HG02852 (cell line): ENCODE results near the gene CRYBG1.
"Not testable (repeated sequence)": the region's sequence is repeated elsewhere in the genome, so short reads cannot be mapped to it uniquely, and the experiment has no call there.

ENCODE experiments used
- ATAC-seq: cut with Tn5 transposase; IDR thresholded peaks from one replicate; pipeline ENCODE4 v1.9.1; 2021; ENCODE audit warnings: mild to moderate bottlenecking, moderate library complexity; ENCODE audit not compliant: unreplicated experiment

Gene CRYBG1

DNA sequence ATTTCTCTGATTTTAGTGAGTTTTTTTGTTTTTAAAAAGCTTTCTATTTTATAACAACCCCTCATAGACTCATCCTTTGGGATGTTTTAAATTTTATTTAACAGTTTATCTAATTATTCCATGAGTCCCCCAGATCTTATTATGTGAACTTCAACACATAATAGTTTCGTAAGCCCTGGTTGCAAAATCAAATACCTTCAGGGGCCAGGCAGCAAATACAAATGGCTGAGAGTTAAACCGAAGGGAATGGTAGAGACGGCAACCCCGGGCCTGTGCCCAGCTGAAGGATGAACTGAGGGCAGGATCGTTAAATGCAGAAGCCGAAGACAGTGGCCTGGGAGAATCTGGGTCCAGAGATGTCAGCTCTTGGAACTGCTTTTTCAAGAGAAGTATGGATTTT lies 180.4 kb downstream of the CRYBG1 start:
- no peak for ATAC-seq

DNA sequence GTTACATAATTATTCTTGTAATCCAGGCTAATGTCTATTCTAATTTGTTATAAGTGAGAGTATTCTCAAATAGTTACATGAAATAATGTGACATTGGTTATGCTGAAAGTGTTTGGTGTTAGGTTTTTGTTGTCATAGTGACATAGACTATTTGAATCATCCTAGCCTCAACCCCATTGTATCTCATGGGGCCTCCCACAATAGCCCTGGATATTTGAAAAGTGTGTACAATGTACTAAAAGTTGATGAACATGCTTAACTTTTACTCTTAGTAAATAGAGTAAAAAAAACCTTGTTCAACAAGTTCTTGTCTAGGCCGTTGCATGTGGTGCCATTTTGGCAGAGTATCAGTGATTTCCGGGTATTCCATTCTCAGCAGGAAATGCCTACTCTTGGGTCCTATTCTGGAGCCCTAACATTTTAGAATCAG lies 185.8 kb downstream of the CRYBG1 start:
- ATAC-seq, result no peak

DNA sequence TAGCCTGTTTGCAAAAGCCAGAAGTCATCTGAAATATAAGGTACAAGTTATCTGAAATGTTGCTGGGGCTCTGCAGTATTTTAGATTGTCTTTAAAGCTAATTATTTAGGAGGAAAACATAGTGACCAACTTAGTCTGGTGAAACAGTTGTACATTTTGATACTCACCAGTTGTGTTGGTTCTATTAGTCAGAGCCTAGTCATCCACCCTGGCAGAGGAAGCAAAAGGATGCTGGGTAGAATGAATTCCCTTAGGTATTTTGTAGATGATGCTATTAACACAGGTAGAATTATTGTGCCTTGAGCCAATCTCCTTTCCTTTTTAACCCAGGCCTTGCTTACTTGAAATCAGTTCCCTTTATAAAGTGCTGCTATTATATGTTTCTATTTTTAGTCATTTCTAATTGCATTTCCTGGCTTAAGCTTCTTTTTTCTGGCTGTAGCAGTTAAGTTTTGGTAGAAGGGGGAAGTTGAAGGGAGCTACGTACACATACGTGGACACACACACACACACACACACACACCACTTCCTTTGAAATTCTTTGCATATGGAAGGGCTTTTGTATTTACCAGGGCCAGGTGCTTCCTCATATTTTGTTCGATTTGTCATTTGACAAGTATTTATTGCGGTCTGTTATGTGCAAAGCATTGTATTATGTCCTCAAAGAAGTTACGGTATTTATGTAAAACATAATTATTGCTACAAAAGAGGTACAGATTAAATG lies 186.3 kb downstream of the CRYBG1 start:
- peak; percentile 61 for ATAC-seq

DNA sequence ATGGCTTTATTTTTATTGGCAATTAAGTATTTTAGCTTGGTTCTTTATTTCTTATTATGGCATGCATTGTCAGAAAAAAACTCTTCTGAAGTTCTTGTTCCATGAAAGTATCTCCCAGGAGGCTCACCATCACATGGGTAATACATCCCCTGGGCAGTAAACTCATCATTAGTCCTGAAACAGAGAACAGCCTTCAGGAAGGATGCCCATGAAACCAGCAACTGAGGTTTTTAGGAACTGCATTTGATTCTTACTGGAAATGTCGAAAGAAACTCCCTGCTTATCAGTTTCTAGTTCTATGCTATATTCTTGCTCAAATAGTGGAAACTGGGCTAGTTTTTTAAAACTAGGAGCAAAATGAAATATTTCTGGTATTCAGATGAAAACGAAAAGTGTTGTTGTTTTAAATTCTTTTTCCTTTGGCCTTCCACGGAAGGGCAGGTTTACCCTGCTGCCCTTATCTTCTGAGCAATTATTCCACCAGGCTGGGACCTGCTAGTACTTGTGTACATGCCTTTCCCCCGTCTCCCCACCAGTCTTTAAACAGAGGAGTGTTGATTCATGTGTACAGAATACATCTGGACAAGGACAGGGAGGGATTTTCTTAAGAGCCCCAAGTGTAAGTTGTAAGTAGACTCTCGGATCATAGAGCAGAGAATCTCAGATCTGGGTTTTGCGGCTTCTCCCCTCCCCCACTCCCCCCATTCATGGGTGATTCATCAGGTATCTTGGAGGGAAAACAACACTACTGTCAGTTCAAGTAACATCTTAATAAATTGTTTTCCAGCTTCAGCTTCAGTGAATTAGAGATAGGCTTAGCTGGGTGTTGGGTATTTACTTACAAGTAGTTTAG lies 187.3 kb downstream of the CRYBG1 start:
- ATAC-seq, result no peak

DNA sequence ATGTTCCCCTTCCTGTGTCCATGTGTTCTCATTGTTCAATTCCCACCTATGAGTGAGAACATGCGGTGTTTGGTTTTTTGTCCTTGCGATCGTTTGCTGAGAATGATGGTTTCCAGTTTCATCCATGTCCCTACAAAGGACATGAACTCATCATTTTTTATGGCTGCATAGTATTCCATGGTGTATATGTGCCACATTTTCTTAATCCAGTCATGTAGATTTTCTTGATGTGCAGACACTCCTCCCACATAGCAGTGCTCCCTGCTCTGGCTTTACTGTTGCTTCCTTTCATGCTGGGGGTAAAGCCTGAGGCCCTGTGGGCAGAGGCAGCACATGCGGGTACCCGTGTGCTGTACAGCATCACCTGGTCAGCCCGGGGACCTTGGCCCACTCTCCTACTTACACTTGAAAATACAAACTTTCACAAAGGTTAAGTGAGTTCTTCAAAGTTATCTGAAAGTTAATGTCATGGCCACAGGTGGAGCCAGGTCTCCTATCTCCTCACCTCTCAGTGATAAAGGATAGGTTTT lies 188.5 kb downstream of the CRYBG1 start:
- ATAC-seq, result not testable (repeated sequence)

DNA sequence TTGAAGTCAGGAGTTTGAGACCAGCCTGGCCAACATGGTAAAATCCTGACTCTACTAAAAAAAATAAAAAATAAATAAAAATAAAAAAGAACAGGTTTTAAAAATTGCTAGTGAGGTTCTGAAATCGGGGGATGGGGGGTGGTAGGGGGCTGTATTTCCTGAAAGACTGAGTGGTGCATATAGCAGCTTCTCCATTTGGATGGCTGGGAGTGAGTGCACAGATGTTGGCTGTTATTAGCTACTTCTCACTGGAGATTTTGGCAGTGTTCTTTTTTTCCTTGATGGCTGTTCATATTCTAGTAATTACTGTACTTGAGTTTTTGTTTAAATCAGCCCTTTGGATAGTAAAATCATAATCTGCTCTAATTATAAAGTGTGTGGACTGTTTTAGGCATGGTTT lies 189.0 kb downstream of the CRYBG1 start:
- no peak for ATAC-seq

DNA sequence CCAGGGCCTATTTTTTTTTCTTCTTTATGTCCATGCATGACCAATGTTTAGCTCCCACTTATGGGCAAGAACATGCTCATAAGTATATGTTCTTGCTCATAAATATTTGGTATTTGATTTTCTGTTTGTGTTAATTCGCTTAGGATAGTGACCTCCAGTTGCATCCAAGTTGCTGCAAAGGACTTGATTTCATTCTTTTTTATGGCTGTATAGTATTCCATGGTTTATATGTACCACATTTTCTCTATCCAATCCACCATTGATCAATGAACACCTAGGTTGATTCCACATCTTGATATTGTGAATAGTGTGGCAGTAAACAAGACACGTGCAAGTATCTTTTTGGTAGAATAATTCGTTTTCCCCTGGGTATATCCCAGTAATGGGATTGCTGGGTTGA lies 190.6 kb downstream of the CRYBG1 start:
- no peak for ATAC-seq

DNA sequence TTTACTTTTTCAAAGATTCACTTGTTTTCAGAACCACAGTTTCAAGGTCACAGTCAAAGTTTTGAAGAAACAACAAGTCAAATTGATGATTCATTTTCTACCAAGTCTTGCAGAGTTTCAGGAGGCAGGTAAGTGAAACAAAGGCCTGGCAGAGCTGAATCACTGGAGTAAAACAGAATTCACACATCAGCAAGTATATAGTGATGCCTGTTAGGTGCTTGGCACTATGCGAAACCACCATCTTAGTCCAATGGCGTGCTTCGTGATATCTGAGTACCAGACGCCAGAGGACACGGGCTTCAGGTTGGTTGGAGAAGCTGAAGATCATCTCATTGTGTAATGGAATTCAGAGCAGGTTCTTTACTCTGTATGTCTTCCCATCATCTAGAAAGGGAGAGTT lies 192.9 kb downstream of the CRYBG1 start:
- no peak for ATAC-seq

DNA sequence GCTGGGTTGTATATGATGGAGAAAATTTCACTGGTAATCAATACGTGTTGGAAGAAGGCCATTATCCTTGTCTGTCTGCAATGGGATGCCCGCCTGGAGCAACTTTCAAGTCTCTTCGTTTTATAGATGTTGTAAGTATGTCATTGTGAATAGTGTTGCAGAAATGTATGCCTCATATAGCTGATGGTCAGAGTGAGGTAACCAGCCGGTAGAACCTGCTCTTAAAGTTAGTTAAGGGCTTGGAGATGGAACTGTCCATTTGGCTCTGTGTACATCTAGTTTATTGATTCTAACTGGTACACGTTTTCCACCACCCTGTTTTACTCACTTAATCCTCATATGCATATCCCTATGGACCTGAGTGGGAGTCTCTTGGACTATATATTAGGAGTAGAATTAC lies 195.2 kb downstream of the CRYBG1 start:
- ATAC-seq, result no peak

DNA sequence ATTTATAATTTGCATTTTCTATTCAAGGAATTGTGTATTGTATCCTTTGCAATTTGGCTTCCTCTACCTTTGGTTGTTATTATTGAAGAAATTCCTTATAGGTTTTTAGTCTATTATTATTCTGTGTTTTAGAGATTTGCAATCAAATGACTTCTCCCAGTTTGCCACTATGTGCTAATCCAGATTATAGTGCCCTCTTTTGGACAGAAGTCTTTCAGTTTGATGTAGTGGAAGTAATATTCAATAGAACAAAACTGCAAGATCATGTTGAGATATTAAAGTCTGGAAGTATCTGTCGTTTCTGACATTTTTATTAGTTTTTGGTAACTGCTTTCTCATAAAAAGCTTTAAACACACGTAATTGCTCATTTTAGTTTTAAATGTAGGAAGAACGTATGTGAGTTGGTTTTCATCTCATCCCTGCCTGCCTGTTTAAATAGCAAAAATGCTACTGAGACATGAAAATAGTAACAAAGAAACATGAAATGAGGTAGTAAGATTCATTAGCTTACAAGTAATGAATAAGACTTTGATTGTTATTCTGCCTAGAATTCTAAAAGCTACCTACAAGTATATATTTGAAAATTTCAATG lies 195.9 kb downstream of the CRYBG1 start:
- ATAC-seq, result no peak

DNA sequence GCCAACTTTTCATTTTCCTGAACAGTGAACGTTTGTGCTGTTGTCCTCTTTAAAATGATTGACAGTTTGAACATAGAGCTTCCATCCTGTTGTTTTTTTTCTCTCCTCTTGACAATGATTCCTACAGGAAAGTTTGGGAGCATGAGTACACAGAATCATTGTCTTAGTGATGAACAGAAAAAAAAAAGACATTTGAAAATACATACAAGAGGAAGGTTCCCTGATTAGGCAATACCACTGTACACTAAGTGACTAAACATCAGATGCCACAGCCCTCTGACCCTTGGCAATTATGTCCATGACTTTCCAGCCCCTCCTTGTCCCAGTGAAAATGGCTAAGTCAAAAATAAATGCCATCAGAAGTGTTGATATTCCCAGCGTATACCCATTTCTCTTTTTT lies 197.3 kb downstream of the CRYBG1 start:
- no peak for ATAC-seq

DNA sequence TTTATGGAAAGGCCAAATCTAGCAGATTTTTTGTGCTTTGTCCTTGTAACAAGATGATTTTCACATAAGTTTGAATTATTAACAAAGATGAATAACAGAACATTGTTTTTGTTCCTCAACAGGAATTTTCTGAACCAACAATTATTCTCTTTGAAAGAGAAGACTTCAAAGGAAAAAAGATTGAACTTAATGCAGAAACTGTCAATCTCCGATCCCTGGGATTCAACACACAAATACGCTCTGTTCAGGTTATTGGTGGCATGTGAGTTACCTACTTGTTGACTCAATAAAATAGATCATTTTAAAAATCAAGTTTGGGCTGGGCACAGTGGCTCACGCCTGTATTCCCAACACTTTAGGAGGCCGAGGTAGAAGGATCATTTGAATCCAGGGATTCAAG lies 197.8 kb downstream of the CRYBG1 start:
- ATAC-seq, result no peak

DNA sequence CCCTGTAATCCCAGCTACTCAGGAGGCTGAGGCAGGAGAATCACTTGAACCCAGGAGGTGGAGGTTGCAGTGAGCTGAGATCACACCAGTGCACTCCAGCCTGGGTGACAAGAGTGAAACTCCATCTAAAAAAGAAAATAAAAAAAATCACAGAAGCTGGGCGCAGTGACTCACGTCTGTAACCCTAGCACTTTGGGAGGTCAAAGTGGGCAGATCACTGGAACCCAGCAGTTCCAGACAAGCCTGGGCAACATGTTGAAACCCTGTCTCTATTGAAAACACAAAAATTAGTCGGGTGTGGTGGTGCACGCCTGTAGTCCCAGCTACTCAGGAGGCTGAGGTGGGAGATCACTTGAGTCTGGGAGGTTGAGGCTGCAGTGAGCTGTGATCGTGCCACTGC lies 199.1 kb downstream of the CRYBG1 start:
- not testable (repeated sequence) for ATAC-seq

DNA sequence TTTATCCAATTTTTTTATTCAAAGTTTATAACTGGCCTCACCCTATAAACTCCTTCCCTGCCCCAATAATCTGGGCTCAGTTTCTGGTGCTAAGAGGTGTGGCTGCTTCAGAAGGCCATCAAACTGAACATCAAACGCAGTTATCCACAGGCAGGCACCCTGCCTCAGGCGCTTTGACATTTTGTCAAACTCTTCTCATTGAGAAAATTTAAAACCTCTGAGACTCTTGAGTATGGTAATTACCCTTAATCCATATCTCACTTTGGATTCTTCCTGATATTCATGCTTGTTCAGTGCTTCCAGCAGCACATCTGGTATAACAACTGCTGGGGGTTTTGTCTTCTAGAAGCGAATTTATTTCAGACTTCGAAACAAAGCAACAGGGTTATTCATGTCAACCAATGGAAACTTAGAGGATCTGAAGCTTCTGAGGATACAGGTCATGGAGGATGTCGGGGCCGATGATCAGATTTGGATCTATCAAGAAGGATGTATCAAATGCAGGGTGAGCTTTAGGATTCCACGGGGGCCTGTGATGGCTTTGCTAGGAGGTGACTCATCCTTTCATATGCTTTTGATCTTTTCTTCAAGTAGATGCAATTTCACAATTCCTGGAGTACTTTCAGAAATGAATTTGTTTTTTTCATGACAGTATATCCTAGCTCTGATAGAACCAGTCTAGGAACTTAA lies 200.6 kb downstream of the CRYBG1 start:
- ATAC-seq, result no peak

DNA sequence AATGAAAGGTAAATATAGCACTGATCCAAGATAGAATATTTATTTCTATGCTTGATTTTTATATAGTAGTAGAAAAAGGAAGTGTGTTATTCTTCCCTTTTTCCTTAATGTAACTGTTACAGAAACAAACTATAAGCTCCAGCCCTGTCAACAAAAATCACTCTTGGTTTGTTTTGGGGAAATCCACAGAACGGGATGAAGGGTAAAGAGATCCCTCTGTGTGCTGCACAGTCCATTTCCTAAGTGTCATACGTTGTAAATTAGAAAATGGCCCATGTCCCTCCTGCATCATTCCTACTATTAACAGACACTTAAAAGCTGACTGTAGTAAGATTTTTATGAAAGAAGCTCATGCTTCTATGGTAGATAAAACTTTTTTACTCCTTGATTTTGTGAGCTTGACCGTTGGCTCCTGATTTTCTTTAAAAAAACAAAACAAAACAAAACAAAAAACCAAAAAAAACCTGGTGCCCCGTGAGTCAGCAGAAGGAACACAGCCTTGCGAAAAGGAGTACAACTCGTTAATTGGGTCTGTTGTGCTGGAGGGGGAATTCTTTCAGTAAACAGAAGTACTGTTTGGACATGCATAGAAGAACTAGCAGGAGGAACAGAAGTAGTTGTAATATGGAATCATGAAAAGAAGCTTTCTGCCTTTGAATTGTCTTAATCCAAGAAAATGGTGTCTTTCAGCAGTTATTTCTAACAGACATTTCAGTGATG lies 201.3 kb downstream of the CRYBG1 start:
- no peak for ATAC-seq

DNA sequence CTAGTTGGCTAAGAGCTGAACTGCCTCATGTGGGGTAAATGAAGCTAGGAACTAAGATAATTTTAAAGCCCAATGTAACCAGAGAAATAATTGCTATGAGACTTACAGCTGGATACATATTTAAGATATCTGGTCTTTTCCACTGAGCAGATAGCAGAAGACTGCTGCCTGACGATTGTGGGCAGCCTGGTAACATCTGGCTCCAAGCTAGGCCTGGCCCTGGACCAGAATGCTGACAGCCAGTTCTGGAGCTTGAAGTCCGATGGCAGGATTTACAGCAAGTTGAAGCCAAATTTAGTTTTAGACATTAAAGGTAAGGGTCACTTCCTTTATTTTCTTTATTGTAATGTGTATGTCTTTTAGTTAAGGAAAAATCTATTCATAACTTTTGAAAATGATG lies 203.1 kb downstream of the CRYBG1 start:
- ATAC-seq, result no peak

DNA sequence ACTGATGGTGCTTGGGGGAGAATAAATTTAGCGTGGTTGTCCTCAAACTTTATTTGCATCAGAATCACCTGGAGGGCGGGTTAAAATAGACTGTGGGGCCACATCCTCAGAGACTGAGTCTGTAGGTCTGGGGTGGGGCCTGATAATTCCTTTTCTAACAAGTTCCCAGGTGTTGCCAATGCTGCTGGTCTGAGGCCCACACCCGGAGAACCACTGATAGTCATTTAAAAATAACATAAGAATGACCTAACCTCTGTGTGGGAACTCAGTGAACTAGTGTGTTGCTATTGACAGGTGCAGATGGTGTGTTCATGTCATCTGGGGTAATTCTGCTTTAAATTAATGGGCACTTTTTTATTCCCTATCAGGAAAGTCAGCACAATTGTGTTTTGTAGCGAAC lies 204.0 kb downstream of the CRYBG1 start:
- no peak for ATAC-seq

DNA sequence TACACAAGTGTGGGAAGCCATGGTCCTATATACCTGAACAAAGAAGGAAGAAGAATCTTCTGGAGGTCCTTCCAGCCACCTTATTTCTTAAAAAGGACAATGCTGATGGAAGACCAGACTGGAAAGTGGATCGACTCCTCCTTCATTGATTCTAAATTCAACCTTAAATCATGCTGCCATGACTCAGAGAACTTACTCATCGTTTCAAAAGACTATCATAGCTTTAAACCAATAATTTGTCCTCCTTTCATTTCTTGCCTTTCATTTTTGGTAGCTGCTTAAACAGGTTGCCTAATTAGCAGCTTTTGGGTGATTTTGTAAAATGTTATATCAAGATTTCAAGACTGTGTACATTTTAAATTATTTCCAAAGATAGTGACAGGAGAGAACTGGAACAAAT lies 208.0 kb downstream of the CRYBG1 start:
- no peak for ATAC-seq

DNA sequence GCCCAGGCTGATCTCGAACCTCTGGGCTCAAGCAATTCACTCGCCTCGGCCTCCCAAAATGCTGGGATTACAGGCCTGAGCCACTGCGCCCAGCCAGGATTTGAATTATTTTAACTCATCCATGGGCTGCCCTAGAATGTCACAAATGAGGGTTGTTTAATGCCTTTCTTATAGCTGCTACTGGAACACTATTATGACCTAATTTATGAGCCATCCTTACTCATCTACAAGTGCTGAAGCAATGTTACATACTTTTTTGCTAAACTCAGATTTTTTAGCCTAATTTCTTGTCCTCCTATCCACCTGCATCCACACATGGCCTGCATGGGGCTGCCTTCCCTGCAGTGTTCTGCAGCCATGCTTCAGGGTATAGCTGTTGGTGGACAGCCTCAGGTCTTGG lies 208.9 kb downstream of the CRYBG1 start:
- no peak for ATAC-seq

DNA sequence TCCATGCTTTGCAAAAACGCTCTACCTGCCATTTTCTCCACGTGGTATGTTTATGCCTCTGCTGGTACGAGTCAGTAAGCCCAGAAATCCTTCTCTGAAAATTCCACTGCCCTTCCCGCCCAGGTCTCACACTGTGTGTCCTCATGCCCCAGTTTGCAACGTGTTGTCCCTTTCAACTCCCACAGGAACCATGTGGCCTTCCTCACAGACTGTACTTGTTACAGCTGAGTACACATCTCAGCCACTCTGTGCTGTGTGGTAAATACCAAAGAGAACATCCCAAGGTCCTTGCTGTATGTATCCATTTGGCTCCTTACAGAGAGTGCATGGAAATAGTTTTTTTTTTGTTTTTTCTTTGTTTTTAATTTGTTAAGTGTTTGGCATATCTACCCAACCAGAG lies 211.9 kb downstream of the CRYBG1 start:
- no peak for ATAC-seq
